ENCODE results near the gene ADGRE1.

ADGRE1 gene

DNA sequence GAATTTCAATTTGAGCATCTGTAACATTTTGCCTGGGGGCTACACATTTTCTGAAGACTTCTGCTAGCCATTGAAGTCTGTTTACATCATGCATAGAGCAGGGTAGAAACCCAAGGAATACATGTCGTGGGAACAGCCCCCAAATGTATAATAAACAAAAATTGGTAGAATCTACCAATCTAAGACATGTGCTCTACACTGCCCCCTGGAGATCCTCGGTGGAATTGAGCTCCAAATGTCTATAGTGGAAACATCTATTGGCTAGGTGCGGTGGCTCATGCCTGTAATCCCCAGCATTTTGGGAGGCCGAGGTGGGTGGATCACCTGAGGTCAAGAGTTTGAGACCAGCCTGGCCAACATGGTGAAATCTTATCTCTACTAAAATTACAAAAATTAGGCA is 76.6 kb downstream of the ADGRE1 start:
- Histone ChIP-seq H3K4me2 (ENCODE audit: low read length) (no peak overlapping the region), H3K9me3 (ENCODE audit: low read length) (no peaks in the 10 kb centered on the region), H3K36me3 (ENCODE audit: insufficient read depth, low read length) (no peaks in the 10 kb centered on the region), H3K4me1 (ENCODE audit: insufficient read depth, low read length, severe bottlenecking) (no peaks in the 10 kb centered on the region), H3K27me3 (ENCODE audit: insufficient read depth, low read length) (no peaks in the 10 kb centered on the region), H3K9ac (ENCODE audit: low read length) (no peak overlapping the region), H4K20me1 (ENCODE audit: insufficient read depth, low read length) (no peaks in the 10 kb centered on the region), H3K27ac (ENCODE audit: low read depth, low read length, poor library complexity, severe bottlenecking) (no peak overlapping the region), H2AFZ (ENCODE audit: low read length) (no peak overlapping the region), H3K79me2 (ENCODE audit: insufficient read depth, low read length) (no peaks in the 10 kb centered on the region), H3F3A (ENCODE audit: insufficient read depth, low read length) (no peaks in the 10 kb centered on the region), H3K9me2 (ENCODE audit: low read depth, low read length) (no peaks in the 10 kb centered on the region), H3K4me3 (ENCODE audit: low read depth, low read length, poor library complexity, severe bottlenecking) (no peak overlapping the region)
- TF ChIP-seq, protein P1, sequence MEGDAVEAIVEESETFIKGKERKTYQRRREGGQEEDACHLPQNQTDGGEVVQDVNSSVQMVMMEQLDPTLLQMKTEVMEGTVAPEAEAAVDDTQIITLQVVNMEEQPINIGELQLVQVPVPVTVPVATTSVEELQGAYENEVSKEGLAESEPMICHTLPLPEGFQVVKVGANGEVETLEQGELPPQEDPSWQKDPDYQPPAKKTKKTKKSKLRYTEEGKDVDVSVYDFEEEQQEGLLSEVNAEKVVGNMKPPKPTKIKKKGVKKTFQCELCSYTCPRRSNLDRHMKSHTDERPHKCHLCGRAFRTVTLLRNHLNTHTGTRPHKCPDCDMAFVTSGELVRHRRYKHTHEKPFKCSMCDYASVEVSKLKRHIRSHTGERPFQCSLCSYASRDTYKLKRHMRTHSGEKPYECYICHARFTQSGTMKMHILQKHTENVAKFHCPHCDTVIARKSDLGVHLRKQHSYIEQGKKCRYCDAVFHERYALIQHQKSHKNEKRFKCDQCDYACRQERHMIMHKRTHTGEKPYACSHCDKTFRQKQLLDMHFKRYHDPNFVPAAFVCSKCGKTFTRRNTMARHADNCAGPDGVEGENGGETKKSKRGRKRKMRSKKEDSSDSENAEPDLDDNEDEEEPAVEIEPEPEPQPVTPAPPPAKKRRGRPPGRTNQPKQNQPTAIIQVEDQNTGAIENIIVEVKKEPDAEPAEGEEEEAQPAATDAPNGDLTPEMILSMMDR (IDR thresholded peaks at IDR 0.05; ENCODE audit: low read length), result peak; percentile 55
- TF ChIP-seq EZH2 (IDR thresholded peaks at IDR 0.05; ENCODE audit: borderline replicate concordance, low read length), result no peak

DNA sequence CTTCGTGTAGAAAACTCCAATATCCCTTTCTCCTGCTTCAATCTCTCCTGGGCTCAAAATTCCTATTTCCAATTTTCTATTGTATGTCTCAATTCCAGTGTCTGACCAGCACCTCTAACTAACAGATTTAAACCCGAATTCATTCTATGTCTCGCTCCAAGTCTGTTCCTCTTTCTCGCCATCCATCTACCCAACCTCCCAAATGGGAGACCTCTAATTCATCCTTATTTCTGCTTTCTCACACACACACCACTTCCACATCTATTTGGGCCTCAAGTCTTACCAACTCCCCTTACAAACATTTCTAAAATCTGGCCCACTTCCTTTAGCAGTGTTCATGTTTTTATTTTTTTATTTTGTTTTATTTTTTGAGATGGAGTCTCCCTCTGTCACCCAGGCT is 80.6 kb downstream of the ADGRE1 start:
- no peak overlapping the region for H3K27ac ChIP-seq (ENCODE audit: low read depth, low read length, poor library complexity, severe bottlenecking)
- no peaks in the 10 kb centered on the region for H3K36me3 ChIP-seq (ENCODE audit: insufficient read depth, low read length)

DNA sequence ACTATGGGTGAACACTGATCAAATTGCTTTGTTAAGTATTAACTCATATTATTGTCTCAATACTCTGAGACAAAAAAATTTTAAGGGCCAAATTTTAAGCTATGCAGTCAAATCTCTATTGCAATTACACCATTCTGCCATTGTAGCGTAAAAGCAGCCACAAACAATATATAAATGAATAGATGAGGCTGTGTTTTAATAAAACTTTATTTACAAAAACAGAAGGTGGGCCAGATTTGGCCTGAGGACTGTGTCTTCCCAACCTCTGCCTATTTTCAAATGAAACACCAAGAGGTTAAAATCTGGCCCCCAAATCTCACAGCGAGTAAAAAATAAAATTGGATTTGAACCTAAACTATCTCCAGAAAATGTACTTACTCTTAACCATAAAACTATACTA is 82.1 kb downstream of the ADGRE1 start:
- Histone ChIP-seq H4K20me1 (ENCODE audit: insufficient read depth, low read length) (no peaks in the 10 kb centered on the region), H3K4me3 (ENCODE audit: low read depth, low read length, poor library complexity, severe bottlenecking) (no peak overlapping the region), H3K9ac (ENCODE audit: low read length) (no peak overlapping the region), H2AFZ (ENCODE audit: low read length) (no peak overlapping the region), H3K9me2 (ENCODE audit: low read depth, low read length) (no peaks in the 10 kb centered on the region), H3K27me3 (ENCODE audit: insufficient read depth, low read length) (peaks cover 3% of the 10 kb centered on the region; the same call in 1 of the 2 replicates), H3K4me1 (ENCODE audit: insufficient read depth, low read length, severe bottlenecking) (no peaks in the 10 kb centered on the region), H3K4me2 (ENCODE audit: low read length) (no peak overlapping the region), H3F3A (ENCODE audit: insufficient read depth, low read length) (no peaks in the 10 kb centered on the region), H3K36me3 (ENCODE audit: insufficient read depth, low read length) (no peaks in the 10 kb centered on the region), H3K27ac (ENCODE audit: low read depth, low read length, poor library complexity, severe bottlenecking) (no peak overlapping the region), H3K9me3 (ENCODE audit: low read length) (no peaks in the 10 kb centered on the region), H3K79me2 (ENCODE audit: insufficient read depth, low read length) (no peaks in the 10 kb centered on the region)
- TF ChIP-seq, protein P1 (IDR thresholded peaks at IDR 0.05; ENCODE audit: low read length), result no peak
- no peak for TF ChIP-seq EZH2 (IDR thresholded peaks at IDR 0.05; ENCODE audit: borderline replicate concordance, low read length)

More for the DNA sequence above, 80.6 kb downstream of the ADGRE1 start:
- Histone ChIP-seq H3K27me3 (ENCODE audit: insufficient read depth, low read length) (no peaks in the 10 kb centered on the region), H3K4me2 (ENCODE audit: low read length) (no peak overlapping the region), H2AFZ (ENCODE audit: low read length) (no peak overlapping the region), H4K20me1 (ENCODE audit: insufficient read depth, low read length) (no peaks in the 10 kb centered on the region), H3K9ac (ENCODE audit: low read length) (no peak overlapping the region), H3K4me3 (ENCODE audit: low read depth, low read length, poor library complexity, severe bottlenecking) (no peak overlapping the region), H3K9me3 (ENCODE audit: low read length) (no peaks in the 10 kb centered on the region), H3K4me1 (ENCODE audit: insufficient read depth, low read length, severe bottlenecking) (no peaks in the 10 kb centered on the region), H3K9me2 (ENCODE audit: low read depth, low read length) (no peaks in the 10 kb centered on the region), H3K79me2 (ENCODE audit: insufficient read depth, low read length) (no peaks in the 10 kb centered on the region), H3F3A (ENCODE audit: insufficient read depth, low read length) (no peaks in the 10 kb centered on the region)
- no peak for TF ChIP-seq EZH2 (IDR thresholded peaks at IDR 0.05; ENCODE audit: borderline replicate concordance, low read length)
- TF ChIP-seq, protein P1 (IDR thresholded peaks at IDR 0.05; ENCODE audit: low read length), result no peak
